SK-N-SH treated with all-trans-retinoic acid at 6 μM for 48 hours (cell line): ENCODE measurements around the gene CUL7.

Experiments
- ARNTL ChIP-seq: fragments of 450-650 bp; formaldehyde crosslinking; IDR thresholded peaks from 2 replicates; pipeline ENCODE4 v1.5.0; 2020; ENCODE audit warnings: low read depth, mild to moderate bottlenecking, moderate library complexity, borderline replicate concordance
- CSDC2 ChIP-seq: fragments of 250-450 bp; sonication (Bioruptor Pico); IDR thresholded peaks from 2 replicates; pipeline ENCODE4 v1.5.0; 2020; ENCODE audit warnings: mild to moderate bottlenecking, moderate library complexity
- ESRRG ChIP-seq: fragments of 250-450 bp; sonication (Bioruptor Pico); IDR thresholded peaks from 2 replicates; pipeline ENCODE4 v1.6.1; 2021; ENCODE audit warnings: mild to moderate bottlenecking
- PATZ1 ChIP-seq: fragments of 250-450 bp; sonication (Bioruptor Pico); IDR thresholded peaks from 2 replicates; pipeline ENCODE4 v1.8.0; 2020; ENCODE audit warnings: mild to moderate bottlenecking, moderate library complexity, borderline replicate concordance
- POU6F1 ChIP-seq: fragments of 250-450 bp; sonication (Bioruptor Pico); IDR thresholded peaks from 2 replicates; pipeline ENCODE4 v1.8.0; 2021; ENCODE audit warnings: low read depth, mild to moderate bottlenecking, moderate library complexity, borderline replicate concordance
- RARB ChIP-seq: fragments of 250-450 bp; sonication (Bioruptor Pico); IDR thresholded peaks from 2 replicates; pipeline ENCODE4 v1.8.0; 2021; ENCODE audit warnings: mild to moderate bottlenecking, moderate library complexity
- TCF4 ChIP-seq: fragments of 250-450 bp; sonication (Bioruptor Pico); IDR thresholded peaks from 2 replicates; pipeline ENCODE4 v1.8.0; 2021; ENCODE audit warnings: mild to moderate bottlenecking, moderate library complexity, borderline replicate concordance
- TOX ChIP-seq: fragments of 250-450 bp; sonication (Bioruptor Pico); IDR thresholded peaks from 2 replicates; pipeline ENCODE4 v1.8.0; 2021; ENCODE audit warnings: mild to moderate bottlenecking, moderate library complexity, borderline replicate concordance
- ZFP3 ChIP-seq: fragments of 250-450 bp; sonication (Bioruptor Pico); IDR thresholded peaks from 2 replicates; pipeline ENCODE4 v1.5.0; 2020; ENCODE audit warnings: mild to moderate bottlenecking, moderate library complexity
- ZFP30 ChIP-seq: fragments of 450-650 bp; formaldehyde crosslinking; IDR thresholded peaks from 2 replicates; pipeline ENCODE4 v1.5.0; 2022; ENCODE audit warnings: mild to moderate bottlenecking, moderate library complexity
- ZNF565 ChIP-seq: fragments of 450-650 bp; formaldehyde crosslinking; conservative IDR thresholded peaks from 2 replicates; pipeline ENCODE4 v1.5.0; 2020; ENCODE audit warnings: low read depth, mild to moderate bottlenecking, moderate library complexity

- no peak for TF ChIP-seq TOX (CRISPR knock-in tag)
- TF ChIP-seq RARB (CRISPR knock-in tag) = no peak
- no peak for TF ChIP-seq POU6F1 (CRISPR knock-in tag)
- no peak for TF ChIP-seq PATZ1 (CRISPR knock-in tag)
- TF ChIP-seq ESRRG = no peak
- no peak for TF ChIP-seq TCF4 (CRISPR knock-in tag)
- TF ChIP-seq ZFP3 (CRISPR knock-in tag) = no peak
- TF ChIP-seq ZNF565 (CRISPR knock-in tag) = no peak
- TF ChIP-seq ARNTL (CRISPR knock-in tag) = no peak
- TF ChIP-seq ZFP30 (CRISPR knock-in tag) = no peak
- no peak for TF ChIP-seq CSDC2 (CRISPR knock-in tag)
Observed at GRCh38 chr6:43009124-43009523, 44.5 kb downstream of the CUL7 start.
